GM12878 (cell line): ENCODE measurements around the gene SQSTM1. TPM values are rescaled to one million over a fixed set of nuclear protein-coding genes. Genes with fewer than 3 reads are reported as not detected.

Experiments used
- ATF2 ChIP-seq: IDR thresholded peaks from 2 replicates; pipeline ENCODE4 v1.6.1; 2012; ENCODE audit warnings: low read length, inconsistent platforms
- BCL3 ChIP-seq: IDR thresholded peaks from 2 replicates; pipeline ENCODE4 v1.6.1; 2011; ENCODE audit warnings: borderline replicate concordance, low read depth, mild to moderate bottlenecking, moderate library complexity, low read length; ENCODE audit not compliant: insufficient read depth, poor library complexity, severe bottlenecking
- DPF2 ChIP-seq: fragments of 450-650 bp; IDR thresholded peaks from 2 replicates; pipeline ENCODE4 v1.6.1; 2017; ENCODE audit warnings: mild to moderate bottlenecking
- E4F1 ChIP-seq: fragments of 450-650 bp; IDR thresholded peaks from 2 replicates; pipeline ENCODE4 v1.6.1; 2018; ENCODE audit warnings: borderline replicate concordance, mild to moderate bottlenecking; ENCODE audit not compliant: partially characterized antibody
- ELK1 ChIP-seq: IDR thresholded peaks from 2 replicates; pipeline ENCODE4 v1.6.1; 2012; ENCODE audit warnings: low read depth, low read length, improper control_type of control experiment
- GATAD2B ChIP-seq: fragments of 450-650 bp; conservative IDR thresholded peaks from 2 replicates; pipeline ENCODE4 v1.6.1; 2017; ENCODE audit warnings: low read depth, mild to moderate bottlenecking, moderate library complexity
- HDGF ChIP-seq: fragments of 450-650 bp; IDR thresholded peaks from 2 replicates; pipeline ENCODE4 v1.6.1; 2016; ENCODE audit warnings: antibody characterized with exemption
- IRF4 ChIP-seq: IDR thresholded peaks from 2 replicates; pipeline ENCODE4 v1.6.1; 2011; ENCODE audit warnings: low read depth, low read length
- JUND ChIP-seq: IDR thresholded peaks from 2 replicates; pipeline ENCODE4 v1.6.1; 2012; ENCODE audit warnings: low read depth, mild to moderate bottlenecking, low read length, improper control_type of control experiment, moderate library complexity
- KDM1A ChIP-seq: fragments of 200-600 bp; sonication (generic); IDR thresholded peaks from 2 replicates; pipeline ENCODE4 v1.6.1; 2016; ENCODE audit warnings: borderline replicate concordance
- NFIC ChIP-seq: IDR thresholded peaks from 2 replicates; pipeline ENCODE4 v1.6.1; 2012; ENCODE audit warnings: low read depth, mild to moderate bottlenecking, inconsistent platforms, low read length, moderate library complexity
- NR2C1 ChIP-seq: fragments of 450-650 bp; IDR thresholded peaks from 2 replicates; pipeline ENCODE4 v1.6.1; 2017; ENCODE audit warnings: antibody characterized with exemption, mild to moderate bottlenecking, moderate library complexity
- POLR2A ChIP-seq: IDR thresholded peaks from 2 replicates; pipeline ENCODE4 v1.6.1; 2011; ENCODE audit warnings: low read depth, mild to moderate bottlenecking, low read length
- RFX5 ChIP-seq: IDR thresholded peaks from 2 replicates; pipeline ENCODE4 v1.6.1; 2011; ENCODE audit warnings: low read depth, low read length, improper control_type of control experiment
- SP1 ChIP-seq: IDR thresholded peaks from one replicate; pipeline ENCODE4 v1.6.1; 2011; ENCODE audit warnings: low read depth, low read length
- SPI1 ChIP-seq: IDR thresholded peaks from 2 replicates; pipeline ENCODE4 v1.6.1; 2011; ENCODE audit warnings: low read depth, mild to moderate bottlenecking, low read length, moderate library complexity, borderline replicate concordance; ENCODE audit not compliant: insufficient read depth
- WRNIP1 ChIP-seq: IDR thresholded peaks from 2 replicates; pipeline ENCODE4 v1.6.1; 2011; ENCODE audit warnings: low read depth, low read length, improper control_type of control experiment, borderline replicate concordance
- YY1 ChIP-seq: IDR thresholded peaks from 2 replicates; pipeline ENCODE4 v1.6.1; 2011; ENCODE audit warnings: low read depth, mild to moderate bottlenecking, low read length
- ZBTB40 ChIP-seq: fragments of 450-650 bp; IDR thresholded peaks from 2 replicates; pipeline ENCODE4 v1.6.1; 2016; ENCODE audit warnings: mild to moderate bottlenecking, moderate library complexity, borderline replicate concordance
- ZNF274 ChIP-seq: IDR thresholded peaks from one replicate; pipeline ENCODE4 v1.8.0; 2011; ENCODE audit not compliant: insufficient read length, insufficient read depth
- ZNF622 ChIP-seq: fragments of 450-650 bp; IDR thresholded peaks from 2 replicates; pipeline ENCODE4 v1.6.1; 2017; ENCODE audit warnings: mild to moderate bottlenecking, inconsistent platforms
- polyA plus RNA-seq, 11 experiments: library from polyadenylated mRNA; depleted of rRNA in 4 of 11; unstranded in 6 of 11; stranded (reverse) in 5 of 11; fragments of >200 nt; fragmentation: Nextera tagmentation in 4 of 11; fragmentation: Illumina TruSeq in 1 of 11; extraction: Ambion mirVana in 4 of 11; extraction: Trizol in 1 of 11; gene quantifications; 1 replicate in 1 of 11; 2 replicates in 10 of 11; pipeline versions ENCODE4 v1.2.1 to v1.2.3, GENCODE V29; 2011 to 2016; ENCODE audit warnings: inconsistent platforms in 2 of 11, missing spikeins in 2 of 11, low read depth in 1 of 11
- total RNA-seq, 4 experiments: library from RNA; depleted of rRNA in 3 of 4; stranded (reverse); fragments of >200 nt in 3 of 4; fragmentation: Illumina TruSeq in 1 of 4; extraction: Trizol in 1 of 4; gene quantifications; 2 replicates each; pipeline versions ENCODE4 v1.2.1 to v1.2.3, GENCODE V29; 2013 to 2021

SQSTM1 gene
- total and polyA plus RNA-seq, 10 of the 15 experiments (the other 5 are each of a cell fraction or from before 2014, with no cell fraction given) = 6.3 to 138 (median 62.1) TPM

GRCh38 chr5:179805529-179806249 is 15.0 kb upstream of the SQSTM1 start (continued):
- no peak for TF ChIP-seq JUND
- TF ChIP-seq IRF4 = no peak
- TF ChIP-seq YY1 = no peak
- TF ChIP-seq SPI1 = no peak
- TF ChIP-seq ATF2 = no peak
- no peak for TF ChIP-seq ZBTB40
- no peak for TF ChIP-seq SP1
- peak; percentile 62; the same call in 1 of the 2 replicates for TF ChIP-seq GATAD2B
- TF ChIP-seq ZNF274 = no peak
- no peak for TF ChIP-seq BCL3
- no peak for TF ChIP-seq NFIC
- no peak for TF ChIP-seq RFX5
- no peak for TF ChIP-seq ZNF622
- no peak for TF ChIP-seq KDM1A
- TF ChIP-seq ELK1 = no peak
- peak; percentile 36; the same call in 1 of the 2 replicates for TF ChIP-seq DPF2
- no peak for TF ChIP-seq WRNIP1
- peak; percentile 72 for TF ChIP-seq POLR2A
- TF ChIP-seq E4F1 = no peak
- peak; percentile 8; the same call in 1 of the 2 replicates for TF ChIP-seq HDGF
- no peak for TF ChIP-seq NR2C1
